ENCODE data around the gene HOXA11.

Gene HOXA11

GRCh38 chr7:27202018-27202861, 17.2 kb upstream of the HOXA11 start:
- no peaks in the 10 kb centered on the region for H3K9me3 Mint-ChIP-seq
- H3K27ac Mint-ChIP-seq, result no peak overlapping the region
- peaks cover 33% of the 10 kb centered on the region for H3K36me3 Mint-ChIP-seq (ENCODE audit: insufficient read depth)
- no peak for ATAC-seq (replicated peaks)
- peaks cover 45 to 46% of the 10 kb centered on the region in 2 donors for H3K4me1 Mint-ChIP-seq (ENCODE audit: low read depth in 2 of 2)
- peaks cover 97 to 100% of the 10 kb centered on the region in 2 donors for H3K27me3 Mint-ChIP-seq
- no peak for DNase-seq
- peak overlapping the region; percentile 45 to 83 for H3K4me3 Mint-ChIP-seq

- Mint-ChIP-seq H3K27me3 (peaks cover 97 to 100% of the 10 kb centered on the region in 2 donors), H3K36me3 (ENCODE audit: insufficient read depth) (peaks cover 33% of the 10 kb centered on the region), H3K9me3 (no peaks in the 10 kb centered on the region), H3K27ac (no peak overlapping the region), H3K4me1 (ENCODE audit: low read depth in 2 of 2) (peaks cover 46% of the 10 kb centered on the region in 2 donors), H3K4me3 (peak overlapping the region; percentile 76 to 83)
- ATAC-seq (replicated peaks), result no peak
- DNase-seq, result no peak
Measured at GRCh38 chr7:27201580-27202017, 16.6 kb upstream of the HOXA11 start.

GRCh38 chr7:27200761-27201579, 15.9 kb upstream of the HOXA11 start:
- ATAC-seq (replicated peaks), result no peak
- Mint-ChIP-seq H3K4me3 (peak overlapping the region; percentile 76 to 83), H3K9me3 (no peaks in the 10 kb centered on the region)

GRCh38 chr7:27199849-27200760, 15.1 kb upstream of the HOXA11 start, which contains the start of gene HOXA13:
HOXA13 (minus strand) TSS chr7:27200091; CDS start chr7:27200077, 14 bp downstream.
- Mint-ChIP-seq H3K27me3 (peaks cover 90 to 100% of the 10 kb centered on the region in 2 donors), H3K4me1 (ENCODE audit: low read depth in 2 of 2) (peaks cover 39 to 41% of the 10 kb centered on the region in 2 donors), H3K27ac (no peak within 1 kb of the TSS), H3K36me3 (ENCODE audit: insufficient read depth) (peaks cover 29% of the 10 kb centered on the region), H3K4me3 (peak within 1 kb of the TSS; percentile 76 to 83), H3K9me3 (no peaks in the 10 kb centered on the region)
- DNase-seq, result no peak
- ATAC-seq (replicated peaks), result peak; percentile 70

More at GRCh38 chr7:27200761-27201579, 15.9 kb upstream of the HOXA11 start:
- peaks cover 97 to 100% of the 10 kb centered on the region in 2 donors for H3K27me3 Mint-ChIP-seq
- peaks cover 33% of the 10 kb centered on the region for H3K36me3 Mint-ChIP-seq (ENCODE audit: insufficient read depth)
- H3K27ac Mint-ChIP-seq, result no peak overlapping the region
- no peak for DNase-seq
- H3K4me1 Mint-ChIP-seq (ENCODE audit: low read depth in 2 of 2), result peaks cover 45 to 48% of the 10 kb centered on the region in 2 donors

GRCh38 chr7:27198871-27199801, 14.1 kb upstream of the HOXA11 start:
- Mint-ChIP-seq H3K36me3 (ENCODE audit: insufficient read depth) (peaks cover 26% of the 10 kb centered on the region), H3K4me3 (peak overlapping the region; percentile 74 to 75), H3K9me3 (no peaks in the 10 kb centered on the region), H3K27ac (no peak overlapping the region), H3K4me1 (ENCODE audit: low read depth in 2 of 2) (peaks cover 35 to 37% of the 10 kb centered on the region in 2 donors), H3K27me3 (peaks cover 90 to 100% of the 10 kb centered on the region in 2 donors)
- peak; percentile 21 for ATAC-seq (replicated peaks)
- DNase-seq, result no peak

GRCh38 chr7:27198138-27198841, 13.3 kb upstream of the HOXA11 start:
- H3K27me3 Mint-ChIP-seq, result peaks cover 90 to 100% of the 10 kb centered on the region in 2 donors
- H3K4me1 Mint-ChIP-seq (ENCODE audit: low read depth in 2 of 2), result peaks cover 31 to 37% of the 10 kb centered on the region in 2 donors
- peak overlapping the region in 1 of 2 donors; percentile 57 for H3K27ac Mint-ChIP-seq
- H3K9me3 Mint-ChIP-seq, result no peaks in the 10 kb centered on the region
- peak overlapping the region; percentile 74 to 75 for H3K4me3 Mint-ChIP-seq
- no peak for ATAC-seq (replicated peaks)
- H3K36me3 Mint-ChIP-seq (ENCODE audit: insufficient read depth), result peaks cover 25% of the 10 kb centered on the region
- no peak for DNase-seq

GRCh38 chr7:27197137-27198042, 12.4 kb upstream of the HOXA11 start:
- peak overlapping the region in 1 of 2 donors; percentile 57 for H3K27ac Mint-ChIP-seq
- no peak for ATAC-seq (replicated peaks)
- peaks cover 23% of the 10 kb centered on the region for H3K36me3 Mint-ChIP-seq (ENCODE audit: insufficient read depth)
- peaks cover 83 to 97% of the 10 kb centered on the region in 2 donors for H3K27me3 Mint-ChIP-seq
- no peak for DNase-seq
- peaks cover 31 to 37% of the 10 kb centered on the region in 2 donors for H3K4me1 Mint-ChIP-seq (ENCODE audit: low read depth in 2 of 2)
- no peak overlapping the region for H3K4me3 Mint-ChIP-seq
- H3K9me3 Mint-ChIP-seq, result no peaks in the 10 kb centered on the region

- ATAC-seq (replicated peaks), result peak; percentile 42
- peak; percentile 80 to 82 (median 80) for DNase-seq
- H3K9me3 Mint-ChIP-seq, result no peaks in the 10 kb centered on the region
- H3K4me1 Mint-ChIP-seq (ENCODE audit: low read depth in 2 of 2), result peaks cover 29 to 32% of the 10 kb centered on the region in 2 donors
- peaks cover 83 to 97% of the 10 kb centered on the region in 2 donors for H3K27me3 Mint-ChIP-seq
- H3K36me3 Mint-ChIP-seq (ENCODE audit: insufficient read depth), result peaks cover 27% of the 10 kb centered on the region
- no peak overlapping the region for H3K27ac Mint-ChIP-seq
- no peak overlapping the region for H3K4me3 Mint-ChIP-seq
Measured at GRCh38 chr7:27196287-27196767, 11.3 kb upstream of the HOXA11 start.

GRCh38 chr7:27194686-27195379, 9.8 kb upstream of the HOXA11 start:
- no peak for ATAC-seq (replicated peaks)
- no peak for DNase-seq
- H3K27ac Mint-ChIP-seq, result no peak overlapping the region
- peaks cover 83 to 97% of the 10 kb centered on the region in 2 donors for H3K27me3 Mint-ChIP-seq
- H3K4me3 Mint-ChIP-seq, result no peak overlapping the region
- H3K9me3 Mint-ChIP-seq, result no peaks in the 10 kb centered on the region
- H3K36me3 Mint-ChIP-seq (ENCODE audit: insufficient read depth), result peaks cover 20% of the 10 kb centered on the region
- H3K4me1 Mint-ChIP-seq (ENCODE audit: low read depth in 2 of 2), result peaks cover 19 to 24% of the 10 kb centered on the region in 2 donors

- ATAC-seq (replicated peaks), result no peak
- Mint-ChIP-seq H3K36me3 (ENCODE audit: insufficient read depth) (peaks cover 25% of the 10 kb centered on the region), H3K27ac (no peak overlapping the region), H3K27me3 (peaks cover 85 to 97% of the 10 kb centered on the region in 2 donors), H3K9me3 (no peaks in the 10 kb centered on the region), H3K4me3 (peak overlapping the region in 1 of 2 donors; percentile 65), H3K4me1 (ENCODE audit: low read depth in 2 of 2) (peaks cover 17 to 29% of the 10 kb centered on the region in 2 donors)
- no peak for DNase-seq
Measured at GRCh38 chr7:27194002-27194352, 8.9 kb upstream of the HOXA11 start.
